HCT116 (cell line): ENCODE results near the gene TRMT1. TPM values are rescaled to one million over a fixed set of nuclear protein-coding genes. Genes with fewer than 3 reads are reported as not detected.

ENCODE experiments used
- ATAC-seq: fragments of 200-7000 bp; cut with Tn5 transposase; 2 replicates; pipeline ENCODE4 v1.9.1; 2020; ENCODE audit warnings: mild to moderate bottlenecking, moderate library complexity
- BruUV-seq: library from RNA; stranded (reverse); fragments of 400-500 nt; replicated peaks from 2 replicates; lab custom pipeline; 2021; lab: Mats Ljungman, UMichigan
- CTCF ChIA-PET: fragments of 300-600 bp; sonication (Branson Sonifier 250); formaldehyde crosslinking; loops from one replicate; lab custom pipeline; 2021; ENCODE audit warnings: antibody characterized with exemption; lab: Charles Lee
- POLR2A ChIA-PET: fragments of 300-600, 350-600 bp; sonication (Branson Sonifier 250); formaldehyde crosslinking; loops from one replicate; lab custom pipeline; 2021; ENCODE audit warnings: antibody characterized with exemption; lab: Charles Lee
- RAD21 ChIA-PET, 2 experiments: fragments of 300-600 bp; sonication (Branson Sonifier 250); formaldehyde crosslinking; loops; one replicate each; lab custom pipeline; 2023; ENCODE audit warnings: low total read pairs in 2 of 2; ENCODE audit not compliant: uncharacterized antibody in 2 of 2, unreplicated experiment in 2 of 2, low non-redundant PET in 1 of 2; lab: Charles Lee
- DNase-seq: peaks from one replicate; pipeline ENCODE4 v3.0.0-alpha.2; 2010; ENCODE audit warnings: low read depth, low spot score
- H2AFZ ChIP-seq: fragments of 200-600 bp; shearing (Covaris generic), sonication (generic); 2 replicates; pipeline ENCODE4 v1.6.1; 2017; ENCODE audit warnings: low read depth, mixed run types, mixed read lengths, antibody characterized with exemption, low read length; ENCODE audit not compliant: poor library complexity, severe bottlenecking
- H3K27ac ChIP-seq: 2 replicates; pipeline ENCODE4 v1.5.1; 2012; ENCODE audit warnings: low read depth, low read length
- H3K27me3 ChIP-seq: fragments of 200-600 bp; sonication (generic); 2 replicates; pipeline ENCODE4 v1.6.1; 2016; ENCODE audit warnings: mixed run types, low read length, mixed read lengths; ENCODE audit not compliant: insufficient read depth
- H3K36me3 ChIP-seq, 2 experiments: fragments of 200-500 bp in 1 of 2; fragments of 200-600 bp in 1 of 2; sonication (Bioruptor generic) in 1 of 2; sonication (generic) in 1 of 2; 2 replicates each; pipeline versions ENCODE4 v1.5.1 to v1.6.1; 2014 to 2016; ENCODE audit warnings: low read length in 2 of 2, inconsistent platforms in 1 of 2, mixed read lengths in 1 of 2, mixed run types in 1 of 2; ENCODE audit not compliant: insufficient read depth in 2 of 2, control insufficient read depth in 1 of 2
- H3K4me1 ChIP-seq, 2 experiments: fragments of 200-600 bp in 1 of 2; sonication (generic) in 1 of 2; 2 replicates each; pipeline versions ENCODE4 v1.5.1 to v1.6.1; 2012 to 2017; ENCODE audit warnings: low read length in 2 of 2, inconsistent platforms in 1 of 2, mild to moderate bottlenecking in 1 of 2, mixed read lengths in 1 of 2, mixed run types in 1 of 2, moderate library complexity in 1 of 2; ENCODE audit not compliant: insufficient read depth in 2 of 2, control insufficient read depth in 1 of 2
- H3K4me2 ChIP-seq: fragments of 200-600 bp; sonication (generic); 2 replicates; pipeline ENCODE4 v1.6.1; 2017; ENCODE audit warnings: mixed run types, low read length, mixed read lengths
- H3K4me3 ChIP-seq, 2 experiments: fragments of 200-600 bp in 1 of 2; sonication (generic) in 1 of 2; replicated peaks in 1 of 2; 2 replicates each; pipeline ENCODE4 v1.5.1; 2011 to 2016; ENCODE audit warnings: low read length in 2 of 2, control low read depth in 1 of 2, low read depth in 1 of 2, mild to moderate bottlenecking in 1 of 2, mixed read lengths in 1 of 2, mixed run types in 1 of 2
- H3K79me2 ChIP-seq: fragments of 200-600 bp; sonication (generic); 2 replicates; pipeline ENCODE4 v1.6.1; 2017; ENCODE audit warnings: mild to moderate bottlenecking, mixed run types, low read length, moderate library complexity, mixed read lengths; ENCODE audit not compliant: insufficient read depth
- H3K9ac ChIP-seq: fragments of 200-600 bp; sonication (generic); 2 replicates; pipeline ENCODE4 v1.6.1; 2016; ENCODE audit warnings: low read length, mixed read lengths
- H3K9me2 ChIP-seq: fragments of 200-600 bp; sonication (generic), shearing (Covaris generic); 2 replicates; pipeline ENCODE4 v1.6.1; 2017; ENCODE audit warnings: mixed run types, mild to moderate bottlenecking, moderate library complexity; ENCODE audit not compliant: insufficient read depth
- H3K9me3 ChIP-seq, 2 experiments: fragments of 200-500 bp in 1 of 2; fragments of 200-600 bp in 1 of 2; sonication (Bioruptor generic) in 1 of 2; sonication (generic) in 1 of 2; 2 replicates each; pipeline ENCODE4 v1.6.1; 2014 to 2017; ENCODE audit warnings: low read length in 2 of 2, mixed read lengths in 2 of 2, inconsistent platforms in 1 of 2, low read depth in 1 of 2, mild to moderate bottlenecking in 1 of 2, mixed run types in 1 of 2, moderate library complexity in 1 of 2; ENCODE audit not compliant: control insufficient read depth in 1 of 2, insufficient read depth in 1 of 2
- H4K20me1 ChIP-seq: fragments of 200-600 bp; sonication (generic), shearing (Covaris generic); 2 replicates; pipeline ENCODE4 v1.6.1; 2017; ENCODE audit warnings: mixed run types, mild to moderate bottlenecking, moderate library complexity; ENCODE audit not compliant: insufficient read depth
- ELF1 ChIP-seq: IDR thresholded peaks from 2 replicates; pipeline ENCODE4 v1.6.1; 2012; ENCODE audit warnings: low read depth, borderline replicate concordance
- EZH2phosphoT487 ChIP-seq: fragments of 200-600 bp; IDR thresholded peaks from 2 replicates; pipeline ENCODE4 v1.6.1; 2018; ENCODE audit warnings: antibody characterized with exemption, borderline replicate concordance
- POLR2A ChIP-seq: IDR thresholded peaks from 2 replicates; pipeline ENCODE4 v1.7.0; 2011; ENCODE audit warnings: borderline replicate concordance; ENCODE audit not compliant: insufficient read depth, insufficient read length; ENCODE audit errors: extremely low read depth
- RAD21 ChIP-seq: IDR thresholded peaks from 2 replicates; pipeline ENCODE4 v1.6.1; 2012; ENCODE audit warnings: low read depth, mild to moderate bottlenecking
- SRF ChIP-seq: IDR thresholded peaks from 2 replicates; pipeline ENCODE4 v1.6.1; 2012; ENCODE audit warnings: low read depth
- YY1 ChIP-seq: IDR thresholded peaks from 2 replicates; pipeline ENCODE4 v1.6.1; 2011; ENCODE audit warnings: low read length, low read depth, moderate library complexity, mild to moderate bottlenecking; ENCODE audit not compliant: insufficient replicate concordance; ENCODE audit errors: extremely low read depth
- ZFX ChIP-seq: fragments of 450-650 bp; IDR thresholded peaks from 2 replicates; pipeline ENCODE4 v1.6.1; 2017
- ZNF274 ChIP-seq: fragments of 200-500 bp; sonication (Bioruptor generic); IDR thresholded peaks from 2 replicates; pipeline ENCODE4 v1.6.1; 2014; ENCODE audit warnings: mild to moderate bottlenecking, low read depth, low read length, inconsistent platforms
- intact Hi-C: fragments of 100-400 bp; cut with micrococcal nuclease; formaldehyde crosslinking; loops from 2 replicates; pipeline ENCODE4 v1.10.0; 2022
- total RNA-seq: library from RNA; stranded (reverse); gene quantifications from one replicate; pipeline ENCODE4 v1.2.1, GENCODE V29; 2021; ENCODE audit not compliant: unreplicated experiment
- TF ChIP-seq, protein P1 (sequence below), 3 experiments: fragments of 200-600 bp in 1 of 3; sonication (generic) in 1 of 3; IDR thresholded peaks in 2 of 3; conservative IDR thresholded peaks in 1 of 3; 2 replicates each; pipeline ENCODE4 v1.5.1; 2012 to 2017; ENCODE audit warnings: low read depth in 2 of 3, low read length in 2 of 3, antibody characterized with exemption in 1 of 3, borderline replicate concordance in 1 of 3, control low read depth in 1 of 3, mild to moderate bottlenecking in 1 of 3, mixed read lengths in 1 of 3, mixed run types in 1 of 3, moderate library complexity in 1 of 3; ENCODE audit not compliant: insufficient read depth in 1 of 3
- TF ChIP-seq, protein P2 (sequence below): IDR thresholded peaks from 2 replicates; pipeline ENCODE4 v1.6.1; 2012

The TRMT1 gene
- total RNA-seq, 1 experiment from 2014 or later: 84.4 TPM

DNA sequence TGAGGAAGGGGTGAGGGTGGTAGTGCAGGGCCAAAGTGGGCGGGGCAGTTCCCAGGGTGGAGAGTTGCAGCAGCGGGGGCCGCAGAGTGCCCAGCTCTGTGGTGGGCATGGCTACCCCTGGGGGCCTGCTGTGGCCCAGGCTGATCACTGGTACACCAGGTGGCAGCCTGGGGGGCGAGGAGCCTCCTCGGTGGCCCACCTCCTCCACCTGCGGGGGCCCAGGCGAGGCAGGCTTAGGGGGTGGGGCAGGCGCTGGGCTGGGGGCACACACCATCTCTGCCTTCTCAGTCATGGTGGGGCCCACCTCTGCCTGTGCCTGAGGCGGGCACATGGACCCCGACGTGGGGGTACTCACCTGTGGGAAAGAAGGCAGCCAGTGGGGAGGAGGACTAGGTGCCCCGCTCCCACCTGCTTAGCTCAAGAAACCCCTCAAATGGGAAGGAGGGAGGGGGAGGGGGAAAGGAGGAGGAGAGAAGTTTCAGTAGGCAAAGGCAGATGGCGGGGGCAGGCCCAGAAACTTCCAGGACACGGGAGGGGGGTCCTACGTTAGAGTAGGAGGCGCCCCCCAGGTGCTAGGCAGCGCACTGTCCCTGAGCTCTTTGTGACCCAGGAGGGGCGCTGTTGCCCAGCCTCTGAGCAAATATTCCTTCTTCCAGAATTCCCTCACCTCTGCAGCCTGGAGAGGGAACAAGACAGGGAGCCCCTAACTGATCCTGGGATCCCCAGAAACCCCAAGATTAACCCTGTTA is 15.5 kb downstream of the TRMT1 start:
- Histone ChIP-seq H4K20me1 (no peaks in the 10 kb centered on the region), H3K4me2 (no peak overlapping the region), H3K9ac (no peak overlapping the region), H3K9me3 (no peaks in the 10 kb centered on the region), H3K79me2 (no peaks in the 10 kb centered on the region), H2AFZ (no peak overlapping the region), H3K4me1 (peaks cover 3 to 42% of the 10 kb centered on the region in 2 experiments; a peak in 3 of 4 replicates), H3K4me3 (no peak overlapping the region), H3K36me3 (no peaks in the 10 kb centered on the region), H3K9me2 (no peaks in the 10 kb centered on the region), H3K27me3 (no peaks in the 10 kb centered on the region), H3K27ac (no peak overlapping the region)
- ChIA-PET POLR2A (interaction anchor here (1.0 kb wide), 1 partner anchor 52 kb away, joined by 4 read pairs; no protein-coding TSS in a partner anchor), CTCF (interaction anchor here (0.5 to 1.0 kb wide), 13 partner anchors 13 to 233 kb away, joined by 3 to 13 read pairs (median 4); partner anchors contain the start of gene NACC1), RAD21 (interaction anchor here (0.6 to 0.8 kb wide), 4 partner anchors 41 to 160 kb away, joined by 3 to 10 read pairs (median 5); no protein-coding TSS in a partner anchor)
- TF ChIP-seq, protein P1, sequence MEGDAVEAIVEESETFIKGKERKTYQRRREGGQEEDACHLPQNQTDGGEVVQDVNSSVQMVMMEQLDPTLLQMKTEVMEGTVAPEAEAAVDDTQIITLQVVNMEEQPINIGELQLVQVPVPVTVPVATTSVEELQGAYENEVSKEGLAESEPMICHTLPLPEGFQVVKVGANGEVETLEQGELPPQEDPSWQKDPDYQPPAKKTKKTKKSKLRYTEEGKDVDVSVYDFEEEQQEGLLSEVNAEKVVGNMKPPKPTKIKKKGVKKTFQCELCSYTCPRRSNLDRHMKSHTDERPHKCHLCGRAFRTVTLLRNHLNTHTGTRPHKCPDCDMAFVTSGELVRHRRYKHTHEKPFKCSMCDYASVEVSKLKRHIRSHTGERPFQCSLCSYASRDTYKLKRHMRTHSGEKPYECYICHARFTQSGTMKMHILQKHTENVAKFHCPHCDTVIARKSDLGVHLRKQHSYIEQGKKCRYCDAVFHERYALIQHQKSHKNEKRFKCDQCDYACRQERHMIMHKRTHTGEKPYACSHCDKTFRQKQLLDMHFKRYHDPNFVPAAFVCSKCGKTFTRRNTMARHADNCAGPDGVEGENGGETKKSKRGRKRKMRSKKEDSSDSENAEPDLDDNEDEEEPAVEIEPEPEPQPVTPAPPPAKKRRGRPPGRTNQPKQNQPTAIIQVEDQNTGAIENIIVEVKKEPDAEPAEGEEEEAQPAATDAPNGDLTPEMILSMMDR (IDR thresholded peaks at IDR 0.05 in 2 of 3, conservative IDR thresholded peaks at IDR 0.05 in 1 of 3; ENCODE audit: borderline replicate concordance in 1 of 3, insufficient read depth in 1 of 3, low read depth in 2 of 3, low read length in 2 of 3): peak; percentile 63 to 80 (median 63)
- TF ChIP-seq RAD21 (peak; percentile 85), YY1 (no peak), ELF1 (no peak)
- ATAC-seq (peak; percentile 36), DNase-seq (no peak)
- no TSS peak for BruUV-seq
- intact Hi-C loops: loop anchor here (1.0 kb wide), 1 partner anchor 161 kb away; no protein-coding TSS in a partner anchor

DNA sequence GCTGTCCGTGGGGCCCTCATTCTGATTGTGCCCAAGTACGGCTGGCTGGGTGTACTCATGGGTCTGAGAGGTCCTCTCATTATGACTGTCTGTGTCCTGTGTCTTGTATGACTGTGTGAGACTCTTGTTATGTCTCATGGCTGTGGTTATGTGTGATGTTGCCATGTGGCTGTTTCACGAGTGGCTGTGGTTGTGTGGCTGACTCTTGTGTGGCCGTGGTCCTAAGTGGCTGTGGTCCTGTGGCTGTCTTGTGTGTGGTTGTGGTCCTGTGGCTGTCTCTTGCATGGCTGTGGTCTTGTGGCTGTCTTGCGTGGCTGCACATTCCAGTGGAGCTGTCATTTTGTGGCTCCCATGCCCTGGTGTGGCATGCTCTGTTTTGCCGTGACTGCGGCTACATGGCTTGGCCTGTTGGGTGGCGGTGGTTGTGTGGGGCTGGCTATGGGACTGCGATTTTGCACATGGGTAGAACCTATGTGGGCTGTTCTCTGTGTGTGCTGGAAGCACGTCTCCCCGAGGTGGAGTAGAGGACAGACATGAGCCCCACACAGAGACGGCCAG is 16.4 kb downstream of the TRMT1 start:
- Histone ChIP-seq H3K4me3 (no peak overlapping the region), H3K27ac (no peak overlapping the region), H3K9me2 (no peaks in the 10 kb centered on the region), H3K9ac (no peak overlapping the region), H3K9me3 (no peaks in the 10 kb centered on the region), H3K4me1 (peaks cover 3 to 45% of the 10 kb centered on the region in 2 experiments; a peak in 3 of 4 replicates), H3K36me3 (no peaks in the 10 kb centered on the region), H2AFZ (no peak overlapping the region), H3K4me2 (no peak overlapping the region), H4K20me1 (no peaks in the 10 kb centered on the region), H3K27me3 (no peaks in the 10 kb centered on the region), H3K79me2 (no peaks in the 10 kb centered on the region)
- no peak for ATAC-seq
- CTCF ChIA-PET: no interaction called here
- POLR2A ChIA-PET: no interaction called here
- no peak for DNase-seq
- BruUV-seq: no TSS peak
- RAD21 ChIA-PET: no interaction called here
- intact Hi-C loops: no loop called here
- TF ChIP-seq EZH2phosphoT487 (no peak), ZNF274 (no peak), ELF1 (no peak), POLR2A (no peak), SRF (no peak), ZFX (no peak)
- TF ChIP-seq, protein P2, sequence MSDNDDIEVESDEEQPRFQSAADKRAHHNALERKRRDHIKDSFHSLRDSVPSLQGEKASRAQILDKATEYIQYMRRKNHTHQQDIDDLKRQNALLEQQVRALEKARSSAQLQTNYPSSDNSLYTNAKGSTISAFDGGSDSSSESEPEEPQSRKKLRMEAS: no peak
- TF ChIP-seq, protein P1 (IDR thresholded peaks at IDR 0.05 in 2 of 3, conservative IDR thresholded peaks at IDR 0.05 in 1 of 3; ENCODE audit: borderline replicate concordance in 1 of 3, insufficient read depth in 1 of 3, low read depth in 2 of 3, low read length in 2 of 3): no peak
